Effector memory CD8-positive, alpha-beta T cell (primary cell): ENCODE data around the gene CNPY4.
"Not testable (repeated sequence)": the region's sequence is repeated elsewhere in the genome, so short reads cannot be mapped to it uniquely, and the experiment has no call there.

Experiments used
- ATAC-seq: fragments of 150-1000 bp; cut with Tn5 transposase; replicated peaks from 2 replicates; pipeline ENCODE4 v1.10.0; 2021; ENCODE audit warnings: mild to moderate bottlenecking, moderate library complexity
- DNase-seq, 3 experiments: peaks; one replicate each; pipeline ENCODE4 v3.0.0; 2021
- H3K27ac Mint-ChIP-seq, 2 donors: one replicate each; pipeline ENCODE4 v1.8.0; 2022; ENCODE audit warnings: mild to moderate bottlenecking in 2 of 2, mixed read lengths in 2 of 2, moderate library complexity in 2 of 2
- H3K27me3 Mint-ChIP-seq, 2 donors: one replicate each; pipeline ENCODE4 v1.8.0; 2022; ENCODE audit warnings: mixed read lengths in 2 of 2
- H3K36me3 Mint-ChIP-seq: one replicate; pipeline ENCODE4 v1.8.0; 2022; ENCODE audit warnings: mild to moderate bottlenecking, moderate library complexity, mixed read lengths; ENCODE audit not compliant: insufficient read depth
- H3K4me1 Mint-ChIP-seq, 2 donors: one replicate each; pipeline ENCODE4 v1.8.0; 2022; ENCODE audit warnings: low read depth in 2 of 2, mixed read lengths in 2 of 2
- H3K4me3 Mint-ChIP-seq, 2 donors: one replicate each; pipeline ENCODE4 v1.8.0; 2022; ENCODE audit warnings: mild to moderate bottlenecking in 2 of 2, mixed read lengths in 2 of 2, moderate library complexity in 2 of 2
- H3K9me3 Mint-ChIP-seq, 2 donors: one replicate each; pipeline ENCODE4 v1.8.0; 2022; ENCODE audit warnings: mixed read lengths in 2 of 2

The CNPY4 gene

DNA sequence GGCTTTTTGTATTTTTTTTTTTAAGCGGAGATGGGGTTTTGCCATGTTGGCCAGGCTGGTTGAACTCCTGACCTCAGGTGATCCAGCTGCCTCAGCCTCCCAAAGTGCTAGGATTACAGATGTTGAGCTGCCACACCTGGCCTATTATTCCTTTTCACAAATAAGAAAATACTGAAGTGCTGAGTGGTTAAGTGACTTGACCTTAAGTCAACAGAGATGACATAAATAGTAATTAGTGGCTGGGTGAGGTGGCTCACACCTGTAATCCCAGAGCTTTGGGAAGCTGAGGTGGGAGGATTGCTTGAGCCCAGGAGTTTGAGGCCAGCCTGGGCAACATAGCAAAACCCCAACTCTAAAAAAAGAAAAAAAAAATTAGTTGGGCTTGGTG is 10.8 kb downstream of the CNPY4 start:
- H3K4me3 Mint-ChIP-seq, H3K9me3 Mint-ChIP-seq, DNase-seq, H3K27ac Mint-ChIP-seq, H3K27me3 Mint-ChIP-seq, ATAC-seq: not testable (repeated sequence)
- Mint-ChIP-seq H3K4me1 (peaks cover 17 to 22% of the 10 kb centered on the region in 2 donors), H3K36me3 (peaks cover 20% of the 10 kb centered on the region)

DNA sequence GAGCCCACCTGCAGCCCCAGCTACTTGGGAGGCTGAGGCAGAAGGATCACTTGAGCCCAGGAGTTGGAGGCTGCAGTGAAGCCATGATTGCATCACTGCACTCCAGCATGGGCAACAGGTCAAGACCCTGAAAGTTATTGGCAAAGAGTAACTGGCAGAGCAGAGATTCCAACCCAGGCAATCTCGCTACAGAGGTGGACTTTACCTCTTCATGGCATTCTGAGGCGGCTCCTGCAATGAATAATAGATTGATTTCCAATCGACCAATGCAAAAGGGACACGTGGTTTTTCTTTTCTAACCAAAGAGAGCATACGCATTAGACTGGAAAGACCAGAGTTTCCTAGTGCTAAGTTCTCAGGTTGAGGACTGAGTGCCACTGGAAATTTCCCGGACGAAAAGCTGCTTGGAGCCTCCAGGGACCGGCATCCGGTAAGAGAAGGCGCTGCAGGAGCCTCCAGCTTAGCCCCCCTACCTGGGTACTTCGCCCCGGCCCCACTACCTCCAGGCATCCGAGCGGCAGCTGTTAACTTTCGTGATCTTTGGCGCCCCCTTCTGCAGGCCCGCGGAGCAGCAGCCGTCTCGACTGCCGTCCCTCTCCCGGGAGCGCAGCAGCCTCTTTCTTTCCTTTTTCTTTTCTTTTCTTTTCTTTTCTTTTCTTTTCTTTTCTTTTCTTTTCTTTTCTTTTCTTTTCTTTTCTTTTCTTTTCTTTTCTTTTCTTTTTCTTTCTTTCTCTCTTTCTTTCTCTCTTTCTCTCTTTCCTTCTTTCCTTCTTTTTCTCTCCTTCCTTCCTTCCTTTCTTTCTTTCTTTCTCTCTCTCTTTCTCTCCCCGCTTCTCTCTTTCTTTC is 11.4 kb downstream of the CNPY4 start:
- peak; percentile 87 to 90 (median 88) for DNase-seq
- peaks cover 13 to 19% of the 10 kb centered on the region in 2 donors for H3K4me1 Mint-ChIP-seq
- H3K27ac Mint-ChIP-seq = peak overlapping the region in 1 of 2 donors; percentile 84
- H3K9me3 Mint-ChIP-seq = no peaks in the 10 kb centered on the region
- no peak for ATAC-seq
- peaks cover 21% of the 10 kb centered on the region for H3K36me3 Mint-ChIP-seq
- peak overlapping the region in 1 of 2 donors; percentile 24 for H3K4me3 Mint-ChIP-seq
- H3K27me3 Mint-ChIP-seq = peaks cover 0 to 4% of the 10 kb centered on the region in 2 donors

DNA sequence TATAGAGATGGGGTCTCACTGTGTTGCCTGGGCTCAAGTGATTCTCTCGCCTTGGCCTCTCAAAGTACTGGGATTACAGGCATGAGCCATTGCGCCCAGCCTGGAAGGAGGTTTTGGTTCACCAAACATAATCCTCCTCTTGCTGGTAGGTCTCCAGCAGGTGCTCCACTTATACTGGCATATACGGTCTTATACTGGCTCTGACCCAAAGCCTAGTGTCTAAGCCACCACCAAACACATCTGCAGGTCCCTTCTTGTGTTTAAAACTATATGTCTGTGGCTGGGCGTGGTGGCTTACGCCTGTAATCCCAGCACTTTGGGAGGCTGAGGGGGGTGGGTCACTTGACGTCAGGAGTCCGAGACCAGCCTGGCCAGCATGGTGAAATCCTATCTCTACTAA is 12.7 kb downstream of the CNPY4 start:
- Mint-ChIP-seq H3K4me1 (peaks cover 10 to 15% of the 10 kb centered on the region in 2 donors), H3K27me3 (peaks cover 0 to 8% of the 10 kb centered on the region in 2 donors), H3K27ac (peak overlapping the region in 1 of 2 donors; percentile 84), H3K4me3 (no peak overlapping the region), H3K9me3 (no peaks in the 10 kb centered on the region), H3K36me3 (peaks cover 8% of the 10 kb centered on the region)
- ATAC-seq (no peak), DNase-seq (no peak)

DNA sequence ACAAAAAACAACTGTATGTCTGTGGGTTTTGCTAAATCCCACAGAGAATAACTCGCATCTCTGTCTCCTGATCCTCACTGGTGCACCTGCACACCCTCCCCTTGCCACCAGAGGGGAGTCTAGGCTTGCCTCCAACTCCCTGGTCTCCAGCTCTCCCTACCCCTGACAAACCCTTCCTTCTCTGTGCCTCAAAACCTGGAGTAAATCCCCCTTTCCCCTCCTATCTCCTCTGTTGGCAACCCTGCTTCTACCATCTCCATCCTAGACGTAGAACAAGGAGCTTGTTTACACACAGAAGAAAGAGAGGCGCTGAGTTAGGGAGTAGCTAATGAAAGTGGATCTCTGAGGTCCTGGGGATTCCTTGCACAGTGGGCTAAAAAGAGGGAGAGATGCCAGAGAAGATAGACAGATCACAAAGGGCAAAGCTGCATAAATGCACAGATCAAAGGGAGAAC is 13.3 kb downstream of the CNPY4 start:
- no peaks in the 10 kb centered on the region for H3K9me3 Mint-ChIP-seq
- ATAC-seq (peak; percentile 75), DNase-seq (peak; percentile 50 to 66 (median 54))

DNA sequence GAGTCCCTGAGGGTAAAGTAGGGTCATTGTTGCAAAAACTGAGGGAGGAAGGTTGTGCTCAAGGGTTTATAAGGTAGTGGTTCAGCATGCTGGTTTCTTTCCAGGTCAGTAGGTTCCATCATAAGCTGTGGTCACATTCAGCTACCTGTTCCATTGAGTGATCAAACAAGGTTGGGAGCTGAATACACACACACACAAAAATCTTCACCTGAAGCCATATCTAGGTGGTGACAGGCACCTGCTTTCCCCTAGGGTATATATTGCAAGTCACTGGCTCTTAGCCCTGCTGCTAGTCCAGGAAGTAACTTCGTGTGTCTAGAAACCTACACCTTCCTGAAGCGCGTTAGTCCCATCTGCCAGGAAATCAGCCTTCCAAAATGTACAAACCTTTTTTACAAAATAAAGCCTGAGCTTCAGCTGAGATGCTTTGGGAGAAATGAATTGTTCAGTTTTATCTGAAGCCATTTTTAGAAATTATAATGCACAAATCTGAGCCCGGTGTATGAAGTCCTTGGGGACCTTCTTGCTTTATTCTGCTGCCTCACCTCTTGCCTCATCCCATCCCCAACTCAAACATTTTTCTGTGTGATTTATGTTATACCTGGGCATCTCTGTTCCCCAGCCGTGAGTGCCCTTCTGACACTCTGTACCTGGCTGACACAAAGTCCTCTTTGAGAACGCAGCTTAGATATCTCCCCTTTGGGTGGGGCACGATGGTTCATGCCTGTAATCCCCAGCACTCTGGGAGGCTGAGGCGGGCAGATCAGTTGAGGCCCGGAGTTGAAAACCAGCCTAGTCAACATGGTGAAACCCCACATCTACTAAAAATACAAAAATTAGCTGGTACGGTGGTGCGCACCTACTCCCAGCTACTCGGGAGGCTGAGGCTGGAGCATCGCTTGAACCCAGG is 18.7 kb downstream of the CNPY4 start:
- no peak for ATAC-seq
- Mint-ChIP-seq H3K27ac (no peak overlapping the region), H3K4me1 (peaks cover 0 to 3% of the 10 kb centered on the region in 2 donors), H3K4me3 (no peak overlapping the region), H3K36me3 (peaks cover 4% of the 10 kb centered on the region), H3K9me3 (no peaks in the 10 kb centered on the region), H3K27me3 (peaks cover 5 to 23% of the 10 kb centered on the region in 2 donors)
- no peak for DNase-seq

More for the DNA sequence above, 13.3 kb downstream of the CNPY4 start:
- Mint-ChIP-seq H3K4me1 (peaks cover 10 to 15% of the 10 kb centered on the region in 2 donors), H3K27ac (peak overlapping the region in 1 of 2 donors; percentile 3), H3K36me3 (peaks cover 7% of the 10 kb centered on the region), H3K4me3 (no peak overlapping the region), H3K27me3 (peaks cover 0 to 8% of the 10 kb centered on the region in 2 donors)

DNA sequence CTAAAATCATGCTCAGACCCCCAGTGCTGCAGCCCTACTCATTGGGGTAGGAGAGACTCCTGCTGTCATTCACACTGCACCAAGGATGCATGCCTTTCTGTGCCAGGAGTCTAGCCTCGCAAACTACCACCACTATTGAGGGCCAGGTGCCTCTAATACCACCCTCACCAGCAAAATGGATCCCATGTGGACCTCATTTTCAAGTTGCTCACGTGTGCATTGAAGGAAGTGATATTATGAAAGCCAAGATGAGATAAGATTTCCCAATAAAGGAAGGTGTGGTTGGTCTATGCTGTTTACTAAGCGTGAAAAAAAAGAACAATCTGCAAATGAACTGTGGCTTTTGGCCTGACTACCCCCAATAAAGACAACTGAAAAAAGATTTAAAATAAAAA is 22.1 kb downstream of the CNPY4 start:
- Mint-ChIP-seq H3K9me3 (no peaks in the 10 kb centered on the region), H3K36me3 (no peaks in the 10 kb centered on the region), H3K4me3 (no peak overlapping the region), H3K27ac (no peak overlapping the region), H3K4me1 (peaks cover 0 to 3% of the 10 kb centered on the region in 2 donors), H3K27me3 (peaks cover 5 to 15% of the 10 kb centered on the region in 2 donors)
- ATAC-seq (no peak), DNase-seq (no peak)

DNA sequence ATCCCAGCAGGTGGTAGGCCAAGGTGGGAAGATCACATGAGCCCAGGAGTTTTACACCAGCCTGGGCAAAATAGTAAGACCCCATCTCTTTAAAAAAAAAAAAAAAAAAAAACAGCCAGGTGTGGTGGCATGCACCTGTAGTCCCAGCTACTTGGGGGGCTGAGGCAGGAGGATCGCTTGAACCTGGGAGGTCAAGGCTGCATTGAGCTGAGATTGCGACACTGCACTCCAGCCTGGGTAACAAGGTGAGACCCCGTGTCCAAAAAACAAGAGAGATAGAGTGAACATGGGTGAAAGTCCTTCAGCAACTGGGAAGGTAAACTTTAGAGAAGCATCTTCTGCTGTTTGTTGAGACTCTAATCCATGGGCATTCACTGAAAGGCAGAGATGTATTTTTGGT is 23.0 kb downstream of the CNPY4 start:
- DNase-seq (no peak), ATAC-seq (no peak)
- Mint-ChIP-seq H3K9me3 (no peaks in the 10 kb centered on the region), H3K4me1 (peaks cover 0 to 3% of the 10 kb centered on the region in 2 donors), H3K27me3 (peaks cover 5 to 15% of the 10 kb centered on the region in 2 donors), H3K27ac (no peak overlapping the region), H3K4me3 (no peak overlapping the region), H3K36me3 (no peaks in the 10 kb centered on the region)

DNA sequence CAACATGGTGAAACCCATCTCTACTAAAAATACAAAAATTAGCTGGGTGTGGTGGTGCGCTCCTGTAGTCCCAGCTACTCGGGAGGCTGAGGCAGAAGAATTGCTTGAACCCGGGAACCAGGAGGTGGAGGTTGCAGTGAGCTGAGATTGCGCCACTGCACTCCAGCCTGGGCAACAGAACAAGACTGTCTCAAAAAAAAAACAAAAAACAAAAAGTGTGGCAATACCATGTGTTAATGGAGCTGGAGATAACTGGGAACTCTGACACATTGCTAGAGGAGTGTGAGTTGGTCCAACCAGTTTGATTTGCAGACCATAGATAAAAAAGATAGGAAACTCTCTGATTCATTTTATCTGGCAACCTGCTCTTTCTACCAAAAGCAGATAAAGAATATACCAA is 26.9 kb downstream of the CNPY4 start:
- H3K9me3 Mint-ChIP-seq, ATAC-seq, H3K4me3 Mint-ChIP-seq, H3K27me3 Mint-ChIP-seq, H3K27ac Mint-ChIP-seq, DNase-seq: not testable (repeated sequence)
- peaks cover 18% of the 10 kb centered on the region for H3K36me3 Mint-ChIP-seq
- peaks cover 24% of the 10 kb centered on the region in 2 donors for H3K4me1 Mint-ChIP-seq

DNA sequence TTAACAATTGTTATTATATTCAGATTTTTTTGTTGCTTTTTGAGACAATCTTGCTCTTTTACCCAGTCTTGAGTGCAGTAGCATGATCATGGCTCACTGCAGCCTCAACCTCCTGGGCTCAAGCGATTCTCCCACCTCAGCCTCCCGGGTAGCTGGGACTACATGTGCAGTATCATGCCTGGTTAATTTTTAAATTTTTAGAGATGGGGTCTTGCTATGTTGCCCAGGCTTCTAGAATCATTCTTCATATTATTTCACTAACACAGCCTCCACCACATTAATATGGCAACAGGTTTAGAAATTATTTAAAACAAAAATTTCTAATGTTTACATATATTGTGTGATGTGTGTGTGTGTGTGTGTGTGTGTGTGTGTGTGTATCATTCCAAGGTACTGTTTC is 27.8 kb downstream of the CNPY4 start:
- Mint-ChIP-seq H3K27me3 (no peaks in the 10 kb centered on the region), H3K4me3 (no peak overlapping the region), H3K9me3 (no peaks in the 10 kb centered on the region), H3K36me3 (peaks cover 18% of the 10 kb centered on the region), H3K4me1 (peaks cover 24 to 27% of the 10 kb centered on the region in 2 donors), H3K27ac (no peak overlapping the region)
- DNase-seq (no peak), ATAC-seq (no peak)

DNA sequence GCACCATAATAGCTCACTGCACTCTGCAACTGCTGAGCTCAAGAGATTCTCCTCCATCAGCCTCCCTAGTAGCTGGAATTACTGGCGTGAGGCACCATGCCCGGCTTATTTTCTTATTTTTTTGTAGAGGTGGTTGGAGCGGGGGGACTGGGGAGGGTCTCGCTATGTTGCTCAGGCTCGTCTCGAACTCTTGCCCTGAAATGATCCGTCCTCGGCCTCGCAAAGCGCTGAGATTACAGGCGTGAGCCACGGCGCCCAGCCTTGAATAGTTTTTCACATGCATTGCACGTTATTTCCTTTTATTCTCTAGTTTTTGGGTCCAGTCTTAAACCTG is 28.8 kb downstream of the CNPY4 start:
- Mint-ChIP-seq H3K27ac (peak overlapping the region; percentile 97 to 99), H3K36me3 (peaks cover 25% of the 10 kb centered on the region), H3K4me3 (peak overlapping the region; percentile 98 to 99), H3K27me3 (no peaks in the 10 kb centered on the region), H3K4me1 (peaks cover 28 to 30% of the 10 kb centered on the region in 2 donors), H3K9me3 (no peaks in the 10 kb centered on the region)
- DNase-seq (no peak), ATAC-seq (peak; percentile 6)

DNA sequence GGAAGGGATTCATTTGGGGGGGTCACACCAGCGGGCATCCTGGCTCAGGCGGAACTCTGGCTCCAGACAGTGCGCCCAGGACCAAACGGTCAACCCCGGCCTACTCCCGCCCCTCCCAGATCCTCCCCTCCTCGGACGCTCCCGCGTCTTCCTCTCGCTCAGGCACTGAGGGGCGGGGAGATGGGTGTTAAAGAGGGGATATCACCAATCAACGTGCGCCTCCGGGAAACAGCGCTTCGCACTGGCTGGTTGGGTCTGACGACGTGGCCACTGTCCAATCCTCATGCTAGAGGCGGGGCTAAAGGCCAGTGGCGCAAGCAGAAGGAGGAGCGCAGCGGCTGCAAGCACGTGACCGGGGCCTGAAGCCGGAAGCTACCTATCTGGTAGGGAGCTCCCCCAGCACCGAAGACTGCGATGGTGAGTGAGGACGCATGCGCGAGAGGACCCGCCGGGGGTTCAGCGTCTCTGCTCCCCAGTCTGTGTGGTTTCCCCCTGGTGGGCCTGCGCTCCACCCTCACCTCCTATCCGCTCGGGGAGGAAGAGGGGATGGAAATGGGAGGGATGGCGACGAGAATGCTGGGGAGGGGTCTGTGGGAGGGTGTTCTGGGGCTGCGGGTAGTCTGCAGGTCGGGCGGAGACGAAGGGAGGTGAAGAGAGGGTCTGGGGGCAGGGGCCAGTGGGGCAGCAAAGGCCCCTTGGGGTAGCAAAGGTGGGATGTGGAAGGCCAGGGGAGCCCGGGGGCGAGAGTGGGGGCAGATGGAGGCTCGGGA is 29.3 kb downstream of the CNPY4 start, which contains the start of gene LAMTOR4:
Gene LAMTOR4 (plus strand): TSS at position 360 of the 770 bp plus-strand sequence. CDS start 55 bp downstream, at position 415.
- Mint-ChIP-seq H3K9me3 (no peaks in the 10 kb centered on the region), H3K27ac (peak within 1 kb of the TSS; percentile 97 to 99), H3K4me3 (peak within 1 kb of the TSS; percentile 98 to 99), H3K27me3 (no peaks in the 10 kb centered on the region), H3K4me1 (peaks cover 30 to 31% of the 10 kb centered on the region in 2 donors), H3K36me3 (peaks cover 31% of the 10 kb centered on the region)
- ATAC-seq (peak; percentile 92), DNase-seq (peak; percentile 96 to 97 (median 97))

DNA sequence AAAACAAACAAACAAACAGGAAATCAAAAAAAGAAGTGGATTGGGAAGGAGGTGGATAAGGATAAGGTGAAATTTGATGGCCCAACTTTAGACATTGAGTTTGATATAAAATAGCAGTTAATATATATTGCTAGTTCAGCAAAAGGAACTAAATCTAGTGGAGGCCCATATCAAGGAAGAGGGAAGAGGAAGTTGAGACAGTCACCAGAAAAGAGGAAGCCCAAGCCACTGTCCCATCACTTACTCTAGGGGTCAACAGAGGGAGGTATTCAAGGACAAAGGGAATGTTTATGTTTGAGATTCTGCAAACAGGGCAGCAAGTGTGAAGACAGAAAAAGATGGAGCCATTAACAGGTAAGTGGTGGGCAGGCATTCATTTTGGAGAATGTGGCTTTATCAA is 33.0 kb downstream of the CNPY4 start:
- H3K27ac Mint-ChIP-seq = peak overlapping the region in 1 of 2 donors; percentile 45

More for the DNA sequence above, 33.0 kb downstream of the CNPY4 start:
- Mint-ChIP-seq H3K4me1 (peaks cover 36 to 41% of the 10 kb centered on the region in 2 donors), H3K4me3 (no peak overlapping the region), H3K9me3 (no peaks in the 10 kb centered on the region), H3K36me3 (peaks cover 56% of the 10 kb centered on the region), H3K27me3 (no peaks in the 10 kb centered on the region)
- no peak for ATAC-seq
- no peak for DNase-seq
